IPS DF 6.9 (cell line): ENCODE results near the gene MSMB.
"Not testable (repeated sequence)": the region's sequence is repeated elsewhere in the genome, so short reads cannot be mapped to it uniquely, and the experiment has no call there.

Experiments
- DNase-seq: peaks from one replicate; pipeline ENCODE4 v3.0.0-alpha.2; 2013; ENCODE audit warnings: low read depth, low spot score
- H3K27ac ChIP-seq: one replicate; pipeline ENCODE4 v1.5.1; 2013; ENCODE audit warnings: low read length, control low read depth
- H3K27me3 ChIP-seq: 2 replicates; pipeline ENCODE4 v1.6.1; 2013; ENCODE audit warnings: mild to moderate bottlenecking, low read length; ENCODE audit not compliant: control insufficient read depth, insufficient read depth
- H3K36me3 ChIP-seq: 2 replicates; pipeline ENCODE4 v1.6.1; 2013; ENCODE audit warnings: low read length; ENCODE audit not compliant: control insufficient read depth, insufficient read depth
- H3K4me1 ChIP-seq: 2 replicates; pipeline ENCODE4 v1.6.1; 2013; ENCODE audit warnings: low read length; ENCODE audit not compliant: control insufficient read depth, insufficient read depth
- H3K4me3 ChIP-seq: 2 replicates; pipeline ENCODE4 v1.5.1; 2013; ENCODE audit warnings: mild to moderate bottlenecking, low read length
- H3K9me3 ChIP-seq: 2 replicates; pipeline ENCODE4 v1.6.1; 2013; ENCODE audit warnings: low read length, inconsistent platforms; ENCODE audit not compliant: control insufficient read depth, insufficient read depth
- WGBS: extraction: QIAGEN DNeasy Blood & Tissue Kit; methylation state at CpG from one replicate; pipeline ENCODE4 v1.1.7; 2013; ENCODE audit warnings: mixed read lengths, missing lambda C conversion rate; ENCODE audit not compliant: insufficient read length, insufficient coverage; 5-methylcytosine and 5-hydroxymethylcytosine counted together

The MSMB gene

DNA sequence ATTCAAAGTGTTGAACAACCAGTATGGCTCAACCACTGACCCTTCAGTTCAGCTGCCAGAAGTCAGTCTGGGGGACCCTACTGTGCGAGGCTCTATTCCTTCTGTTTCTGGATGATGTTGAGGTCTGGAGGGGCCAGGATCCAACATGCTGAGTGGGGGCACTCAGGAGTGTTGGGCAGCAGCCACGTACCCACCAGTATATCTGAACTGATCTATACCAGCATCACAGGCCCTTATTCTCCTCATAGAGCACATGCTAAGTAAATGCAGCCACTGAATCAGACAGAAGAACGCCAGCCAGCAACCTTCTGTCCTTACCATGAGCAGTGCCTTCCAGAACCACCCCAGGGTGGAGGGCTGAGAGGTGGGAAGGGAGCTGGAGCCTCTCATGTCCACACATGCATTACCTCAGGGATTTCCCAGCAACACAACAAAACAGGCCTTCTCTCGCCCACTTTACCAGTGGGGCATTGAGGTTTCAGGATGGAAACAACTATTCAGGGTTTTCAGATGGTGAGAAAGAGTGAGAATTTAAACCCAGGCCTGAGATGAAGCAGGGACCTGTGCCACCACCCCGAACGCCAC, 6.8 kb upstream of the MSMB start:
- Histone ChIP-seq H3K27ac (no peak overlapping the region), H3K4me1 (peaks cover 3% of the 10 kb centered on the region; the same call in 1 of the 2 replicates), H3K36me3 (no peaks in the 10 kb centered on the region), H3K9me3 (no peaks in the 10 kb centered on the region), H3K4me3 (no peak overlapping the region), H3K27me3 (no peaks in the 10 kb centered on the region)
- WGBS, result no CpG with 5 or more reads among the region's 6 CpGs
- no peak for DNase-seq

DNA sequence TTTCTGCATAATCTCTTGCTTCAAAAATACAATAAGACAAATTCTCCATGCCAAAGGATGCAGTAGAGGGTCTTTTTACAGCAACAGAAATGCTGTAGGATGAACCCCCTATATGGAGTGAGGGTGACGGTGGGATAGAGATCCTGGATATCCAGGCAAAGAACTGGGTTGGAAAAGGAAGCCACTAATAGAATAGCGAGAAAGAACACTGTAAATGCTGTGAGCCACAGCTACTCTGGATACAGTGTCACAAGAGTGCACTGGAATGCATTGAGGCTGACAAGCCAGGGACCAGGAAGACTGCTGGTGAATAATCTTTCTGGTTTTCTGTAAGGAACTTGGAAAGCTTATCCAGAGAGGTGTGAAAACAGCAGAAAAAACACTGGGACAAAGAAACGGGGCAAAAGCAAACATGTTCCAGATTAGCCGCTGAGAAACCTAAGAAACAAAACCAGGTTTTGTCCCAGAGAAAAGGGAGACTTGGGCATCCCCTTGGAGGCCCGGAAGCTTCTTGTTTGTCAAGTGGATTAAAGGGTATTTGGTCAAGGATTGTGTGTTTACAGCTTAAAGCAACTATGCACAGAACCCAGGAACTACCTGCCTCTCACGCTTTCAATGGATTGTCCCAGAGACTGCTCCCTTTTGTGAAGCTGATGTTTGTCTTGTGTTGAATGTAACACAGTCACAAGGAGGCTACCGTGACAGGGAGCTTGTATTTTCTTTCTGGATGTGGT, 6.2 kb upstream of the MSMB start:
- Histone ChIP-seq H3K36me3 (no peaks in the 10 kb centered on the region), H3K4me3 (no peak overlapping the region), H3K27me3 (no peaks in the 10 kb centered on the region), H3K4me1 (peaks cover 3% of the 10 kb centered on the region; the same call in 1 of the 2 replicates), H3K27ac (no peak overlapping the region), H3K9me3 (no peaks in the 10 kb centered on the region)
- no CpG with 5 or more reads among the region's 7 CpGs for WGBS
- no peak for DNase-seq

DNA sequence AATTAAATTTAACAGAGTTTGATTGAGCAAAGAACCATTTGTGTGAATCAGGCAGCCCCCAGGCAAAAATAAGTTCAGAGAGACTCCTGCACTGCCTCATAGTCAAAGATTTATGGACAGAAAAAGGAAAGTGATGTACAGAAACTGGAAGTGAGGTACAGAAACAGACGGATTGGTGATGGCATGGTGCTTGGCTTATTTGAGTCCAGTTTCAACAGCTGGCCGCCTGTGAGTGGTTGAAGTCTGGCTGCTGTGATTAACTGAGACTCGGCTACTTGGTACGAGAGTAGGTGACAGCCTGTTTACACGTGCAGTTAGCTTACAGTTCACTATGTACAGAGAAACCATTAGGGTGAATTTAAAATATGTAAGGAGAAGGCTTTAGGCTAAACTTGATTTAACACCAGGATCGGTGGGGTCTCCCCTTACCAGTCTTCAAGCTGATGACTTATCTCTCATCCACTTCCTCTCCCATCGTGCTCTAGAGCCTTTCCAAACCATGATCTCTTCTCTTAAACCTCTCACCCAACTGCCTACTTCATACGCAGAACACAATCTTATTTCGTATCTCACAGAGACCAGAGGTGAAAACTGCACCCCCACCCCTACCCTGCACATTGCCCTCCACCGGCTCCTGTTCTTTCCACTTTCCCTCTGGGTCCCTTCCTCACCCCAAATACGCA, 5.0 kb upstream of the MSMB start:
- H3K4me3 ChIP-seq, result no peak overlapping the region
- no peak overlapping the region for H3K27ac ChIP-seq
- H3K36me3 ChIP-seq, result no peaks in the 10 kb centered on the region
- no peaks in the 10 kb centered on the region for H3K9me3 ChIP-seq
- no peak for DNase-seq
- H3K27me3 ChIP-seq, result no peaks in the 10 kb centered on the region
- peaks cover 3% of the 10 kb centered on the region; the same call in 1 of the 2 replicates for H3K4me1 ChIP-seq
- WGBS, result no CpG with 5 or more reads among the region's 11 CpGs

DNA sequence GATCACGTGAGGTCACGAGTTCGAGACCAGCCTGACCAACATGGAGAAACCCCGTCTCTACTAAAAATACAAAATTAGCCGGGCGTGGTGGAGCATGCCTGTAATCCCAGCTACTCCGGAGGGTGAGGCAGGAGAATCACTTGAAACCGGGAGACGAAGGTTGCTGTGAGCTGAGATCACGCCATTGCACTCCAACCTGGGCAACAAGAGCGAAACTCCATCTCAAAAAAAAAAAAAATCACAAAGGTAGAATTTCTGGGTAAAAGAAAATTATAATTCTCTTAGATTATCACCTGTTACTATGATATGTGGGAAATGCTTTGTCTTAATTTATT, 3.4 kb upstream of the MSMB start:
- not testable (repeated sequence) for H3K27ac ChIP-seq, DNase-seq, H3K4me1 ChIP-seq, H3K4me3 ChIP-seq, H3K27me3 ChIP-seq, H3K36me3 ChIP-seq, H3K9me3 ChIP-seq
- WGBS, result no CpG with 5 or more reads among the region's 11 CpGs

DNA sequence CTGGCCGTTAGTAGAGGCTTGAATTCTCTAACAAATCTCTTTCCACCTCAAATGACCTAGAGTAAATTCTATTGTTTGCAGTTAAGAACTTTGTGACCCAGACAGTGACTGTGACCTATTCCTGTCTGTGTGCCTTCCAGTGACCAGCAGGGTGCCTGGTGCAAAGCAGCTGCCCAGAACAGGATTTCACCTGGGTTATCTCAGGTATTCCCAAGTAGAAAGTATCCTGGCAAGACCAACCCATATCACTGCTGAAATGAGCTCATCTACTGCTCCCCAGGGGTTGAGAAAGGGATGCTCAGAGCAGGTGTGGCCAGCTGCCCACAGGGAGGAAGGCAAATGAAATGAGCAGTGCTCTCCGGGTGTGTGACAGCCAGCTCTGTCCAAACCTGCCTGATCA, 2.1 kb upstream of the MSMB start:
- WGBS, result no CpG with 5 or more reads among the region's 2 CpGs
- H3K36me3 ChIP-seq, result no peaks in the 10 kb centered on the region
- H3K9me3 ChIP-seq, result no peaks in the 10 kb centered on the region
- no peak overlapping the region for H3K4me3 ChIP-seq
- DNase-seq, result no peak
- H3K27ac ChIP-seq, result no peak overlapping the region
- no peaks in the 10 kb centered on the region for H3K27me3 ChIP-seq
- H3K4me1 ChIP-seq, result 0 out of 2 replicates have a peak, but pooled peaks cover 2% of the 10 kb centered on the region

DNA sequence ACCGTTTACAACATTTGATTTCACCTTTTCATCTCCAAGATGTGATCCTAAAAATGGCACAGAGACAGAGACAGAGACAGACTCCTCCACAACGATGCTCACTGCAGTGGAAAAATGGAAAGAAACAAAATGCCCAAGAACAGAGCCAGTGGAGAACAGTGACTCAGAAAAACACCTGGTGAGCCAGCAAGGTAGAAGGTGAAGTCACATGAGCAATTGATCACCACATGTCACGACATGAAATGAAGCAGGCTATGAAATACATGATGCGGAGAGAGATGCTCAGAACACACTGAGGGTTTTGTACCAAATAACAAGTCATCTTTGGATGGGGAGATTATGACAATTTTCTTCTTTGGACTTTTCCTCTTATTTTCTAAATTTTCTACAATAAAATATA, 3.5 kb downstream of the MSMB start:
- H3K27me3 ChIP-seq, result no peaks in the 10 kb centered on the region
- H3K9me3 ChIP-seq, result no peaks in the 10 kb centered on the region
- H3K4me1 ChIP-seq, result no peaks in the 10 kb centered on the region
- DNase-seq, result no peak
- no peaks in the 10 kb centered on the region for H3K36me3 ChIP-seq
- no CpG with 5 or more reads among the region's 4 CpGs for WGBS
- no peak overlapping the region for H3K4me3 ChIP-seq
- no peak overlapping the region for H3K27ac ChIP-seq

DNA sequence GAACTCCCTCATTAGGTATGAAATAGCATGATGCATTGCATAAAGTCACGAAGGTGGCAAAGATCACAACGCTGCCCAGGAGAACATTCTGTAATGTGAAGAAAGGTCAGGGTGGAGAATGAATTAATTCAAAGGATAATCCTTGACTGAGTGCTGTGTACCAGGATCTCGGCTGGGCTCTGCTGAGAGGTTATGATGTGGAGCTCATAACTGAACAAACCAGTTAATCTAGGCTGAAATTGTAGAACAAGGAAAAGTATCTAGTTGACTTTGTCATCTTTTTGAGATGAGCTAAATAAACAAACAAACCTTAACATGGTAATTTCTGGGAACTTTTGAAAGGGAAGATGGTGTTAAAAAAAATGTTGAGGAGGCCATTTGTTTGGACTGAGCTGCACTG, 6.1 kb downstream of the MSMB start:
- Histone ChIP-seq H3K4me3 (no peak overlapping the region), H3K36me3 (no peaks in the 10 kb centered on the region), H3K27ac (no peak overlapping the region), H3K4me1 (no peaks in the 10 kb centered on the region), H3K9me3 (no peaks in the 10 kb centered on the region), H3K27me3 (no peaks in the 10 kb centered on the region)
- no CpG with 5 or more reads among the region's 3 CpGs for WGBS
- no peak for DNase-seq

DNA sequence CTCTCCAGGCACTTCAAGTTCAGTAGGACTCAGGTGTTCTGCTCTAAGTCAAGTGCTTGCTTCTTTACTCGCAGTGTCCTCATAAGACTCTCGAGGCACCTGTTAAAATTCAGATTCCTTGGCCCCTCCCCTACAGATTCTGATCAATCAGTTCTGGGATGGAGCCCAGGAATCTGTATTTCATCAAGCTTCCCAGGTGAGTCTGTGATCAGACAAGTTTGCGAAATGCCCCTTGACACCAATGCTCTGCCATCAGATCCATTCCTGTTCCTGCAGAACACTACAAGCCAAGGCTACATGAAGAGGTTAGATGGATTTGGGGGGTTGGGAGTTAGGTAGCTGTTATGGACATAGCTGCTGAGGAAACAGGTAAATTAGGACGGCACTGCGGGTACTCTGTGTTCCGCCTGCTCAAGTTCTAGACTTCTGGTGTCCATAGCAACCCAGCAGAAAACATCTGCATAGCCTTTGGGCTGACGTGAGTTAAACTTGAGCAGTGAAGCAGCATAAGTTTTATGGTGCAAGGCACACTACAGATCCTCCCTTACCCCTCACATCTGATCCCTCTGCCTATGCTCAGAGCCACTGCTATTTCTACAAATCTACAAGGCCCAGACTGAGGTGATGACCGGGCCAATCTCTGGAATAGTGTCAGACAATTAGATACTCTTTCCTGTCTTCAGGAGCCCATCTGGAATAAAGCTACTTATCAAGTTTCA, 8.8 kb downstream of the MSMB start:
- no peak overlapping the region for H3K4me3 ChIP-seq
- no peaks in the 10 kb centered on the region for H3K36me3 ChIP-seq
- H3K9me3 ChIP-seq, result no peaks in the 10 kb centered on the region
- no peaks in the 10 kb centered on the region for H3K4me1 ChIP-seq
- no CpG with 5 or more reads among the region's 8 CpGs for WGBS
- no peak for DNase-seq
- H3K27ac ChIP-seq, result no peak overlapping the region
- H3K27me3 ChIP-seq, result no peaks in the 10 kb centered on the region

DNA sequence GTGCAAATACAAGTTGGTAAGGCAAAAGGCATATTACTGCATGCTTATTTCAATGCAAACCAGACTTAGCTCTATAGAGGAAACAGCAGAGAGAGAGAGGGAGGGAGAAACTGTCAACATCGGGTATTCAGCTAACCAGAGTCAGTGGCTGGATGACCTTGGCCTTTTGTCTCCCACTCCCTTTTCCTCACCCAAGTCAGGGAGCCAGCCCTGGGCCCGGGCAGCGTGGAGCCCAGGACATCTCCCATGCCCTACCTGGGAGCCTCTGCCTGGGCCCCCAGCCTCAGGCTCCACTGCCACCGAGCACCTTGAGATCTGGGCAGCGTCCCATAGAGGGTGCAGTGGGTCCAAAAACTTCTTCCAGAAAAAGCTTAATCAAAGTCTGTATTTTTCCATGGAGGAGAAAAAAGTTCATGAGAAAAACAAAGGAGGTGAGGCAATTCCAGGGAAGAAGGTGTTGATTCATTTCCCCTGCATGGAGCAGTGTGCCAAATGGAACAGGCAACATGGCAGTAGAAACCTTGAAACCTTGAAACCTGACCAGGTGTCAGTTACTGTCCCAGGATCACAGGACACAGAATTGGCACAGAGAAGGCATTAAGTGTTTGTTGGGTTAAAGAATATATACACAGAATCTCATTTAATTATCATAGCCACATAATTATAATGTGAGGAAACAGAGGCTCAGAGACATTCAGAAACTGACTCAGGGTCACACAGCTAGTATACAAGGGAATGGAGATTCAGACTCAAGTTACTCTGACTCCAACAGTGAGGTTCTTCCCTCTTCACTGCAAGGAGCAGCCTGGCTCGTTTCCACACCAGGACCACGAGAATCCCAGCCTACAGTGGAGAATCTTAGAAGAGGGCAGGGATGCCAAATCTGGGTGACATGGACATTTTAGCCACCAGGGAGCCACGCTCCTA, 9.9 kb downstream of the MSMB start:
- H3K27me3 ChIP-seq, result no peaks in the 10 kb centered on the region
- H3K9me3 ChIP-seq, result no peaks in the 10 kb centered on the region
- DNase-seq, result no peak
- no CpG with 5 or more reads among the region's 8 CpGs for WGBS
- H3K4me1 ChIP-seq, result no peaks in the 10 kb centered on the region
- no peaks in the 10 kb centered on the region for H3K36me3 ChIP-seq
- H3K27ac ChIP-seq, result no peak overlapping the region
- no peak overlapping the region for H3K4me3 ChIP-seq

DNA sequence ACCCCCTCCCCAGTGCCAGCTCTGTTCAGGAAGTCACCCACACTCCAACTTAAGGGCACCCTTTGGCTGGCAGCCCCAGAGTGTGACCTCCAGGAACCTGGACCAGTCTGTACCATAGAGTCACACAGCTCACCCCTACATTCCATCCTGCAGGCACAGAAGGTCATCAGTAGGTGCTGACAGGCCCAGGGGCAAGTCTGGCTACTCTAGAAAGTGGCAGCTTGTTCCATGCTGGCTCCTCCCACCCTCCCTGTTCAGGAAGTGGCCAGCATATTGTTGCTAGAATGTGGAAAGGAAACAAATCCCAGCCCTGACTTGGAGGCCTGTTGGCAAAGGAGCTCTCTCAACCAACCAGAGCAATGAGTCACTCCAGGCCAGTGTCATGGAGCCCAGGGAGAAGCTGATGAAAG, 12.5 kb downstream of the MSMB start:
- Histone ChIP-seq H3K4me3 (no peak overlapping the region), H3K36me3 (no peaks in the 10 kb centered on the region), H3K27me3 (no peaks in the 10 kb centered on the region), H3K9me3 (no peaks in the 10 kb centered on the region), H3K4me1 (no peaks in the 10 kb centered on the region), H3K27ac (no peak overlapping the region)
- DNase-seq, result no peak
